Right ventricle myocardium inferior (tissue), 1 donor: ENCODE data around the gene CFAP99. TPM values are rescaled to one million over a fixed set of nuclear protein-coding genes. Genes with fewer than 3 reads are reported as not detected.
A peak's percentile ranks its signal among the peaks of the same experiment; 100 is the strongest.
"Not testable (repeated sequence)": the region's sequence is repeated elsewhere in the genome, so short reads cannot be mapped to it uniquely, and the experiment has no call there.

ENCODE experiments used
- ATAC-seq: fragments of 200-7000 bp; cut with Tn5 transposase; one replicate; pipeline ENCODE4 v1.9.1; 2020; ENCODE audit warnings: mild to moderate bottlenecking, moderate library complexity
- DNase-seq: peaks from one replicate; pipeline ENCODE4 v3.0.0; 2021; ENCODE audit errors: missing footprints
- intact Hi-C: fragments of 100-400 bp; cut with DNase I; formaldehyde crosslinking; loops from one replicate; pipeline ENCODE4 v1.11.0; 2022
- long read RNA-seq: library from polyadenylated mRNA; unstranded; transcript quantifications from one replicate; pipeline ENCODE4 v2.0.0, GENCODE V29; 2021
- total RNA-seq: library from RNA; stranded (reverse); fragmentation: NEBNext Ultra II Directional; extraction: Animal tissue kit (Norgen Biotek cat#: 25700); gene quantifications from one replicate; pipeline ENCODE4 v1.2.1, GENCODE V29; 2021
- donor health status: DM: no; HTN: yes; CAD: no; lungs with severe emphysema.

The CFAP99 gene
- not detected for total RNA-seq
- long read RNA-seq: 0 reads

DNA sequence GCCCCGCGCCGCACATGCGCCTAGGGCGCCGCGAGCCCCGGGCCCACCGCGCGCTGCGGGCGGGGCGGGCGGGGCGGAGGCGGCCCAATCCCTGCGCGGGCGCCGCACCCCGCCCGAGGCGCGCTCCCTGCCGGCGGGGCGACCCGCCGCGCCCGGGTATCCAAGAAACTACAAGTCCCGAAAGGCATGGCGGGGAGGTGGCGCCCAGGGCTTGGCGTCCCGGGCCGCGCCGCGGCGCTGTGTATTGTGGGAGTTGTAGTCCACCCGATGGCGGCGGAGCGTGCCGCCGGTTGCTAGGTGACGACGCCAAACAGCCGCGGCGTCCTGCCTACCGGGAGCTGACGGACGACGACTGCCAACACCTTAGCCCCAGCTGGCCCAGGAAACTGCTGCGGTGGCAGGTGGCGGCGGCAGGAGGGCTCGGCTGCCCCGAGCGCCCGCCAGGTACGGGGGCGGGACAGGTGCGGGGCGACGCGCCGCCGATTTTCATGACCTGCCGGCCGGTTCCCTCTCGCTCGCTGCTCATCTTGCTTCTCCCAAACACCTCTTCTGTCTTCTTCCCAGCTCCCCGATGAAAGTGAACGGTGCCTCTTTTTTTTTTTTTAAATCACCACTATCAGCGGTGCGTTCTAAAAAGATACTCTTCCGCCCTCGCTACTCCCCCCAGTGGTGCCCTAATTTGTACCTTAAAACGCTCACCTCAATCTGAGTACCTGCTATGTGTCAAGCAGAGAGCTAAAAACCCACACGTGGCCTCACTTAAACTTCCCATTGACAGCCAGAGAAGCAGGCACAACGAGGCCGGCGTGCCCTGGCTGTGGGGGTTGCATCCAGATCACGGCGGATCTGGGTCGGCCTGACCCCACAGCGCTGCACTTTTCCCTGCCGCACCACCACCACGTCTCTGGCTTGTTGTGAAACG, at the start of gene CFAP99:
Gene CFAP99, plus strand, starts transcription at position 306 of the 922 bp plus-strand sequence.
- peak; percentile 97 for ATAC-seq
- intact Hi-C loops: loop anchor here (1.0 to 5.0 kb wide), 4 partner anchors 50 to 543 kb away; partner anchors contain the start of genes GRK4, HAUS3, MXD4 and NOP14
- DNase-seq: peak; percentile 99

DNA sequence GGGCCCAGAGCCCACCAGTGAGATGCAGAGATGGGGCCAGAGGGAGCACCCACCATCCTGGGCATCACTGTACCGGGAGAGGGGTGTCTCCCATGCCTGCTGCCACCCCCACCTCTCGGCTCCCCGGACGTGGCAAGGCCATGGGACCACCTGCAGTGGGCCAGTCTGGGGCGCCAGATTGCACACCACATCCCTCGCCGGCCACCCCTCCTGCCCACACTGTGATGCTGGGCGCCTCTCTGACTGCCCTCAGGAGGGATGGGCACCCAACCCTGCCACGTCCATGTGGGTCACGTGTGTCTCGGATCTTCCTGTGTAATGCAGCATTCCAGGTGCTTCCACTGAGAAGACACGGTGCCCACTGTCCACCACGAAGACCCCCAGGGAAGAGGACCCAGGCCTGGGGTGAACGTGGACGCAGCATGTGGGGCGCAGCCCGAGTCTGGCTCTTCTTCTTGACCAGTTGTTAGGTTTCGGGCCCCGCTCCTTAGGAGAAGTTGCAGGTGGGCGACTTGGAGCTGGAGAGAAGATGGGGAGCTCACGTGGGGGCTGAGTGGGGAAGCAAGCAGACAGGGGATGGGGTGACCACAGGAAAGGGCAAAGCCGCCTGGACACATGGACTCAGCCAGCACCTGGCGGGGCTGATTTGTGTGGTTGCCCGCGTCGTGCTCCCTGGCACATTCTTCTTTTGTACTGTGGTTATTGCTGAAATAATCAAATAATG, 48.0 kb upstream of the CFAP99 start:
- intact Hi-C loops: no loop called here
- DNase-seq: no peak
- ATAC-seq: no peak

DNA sequence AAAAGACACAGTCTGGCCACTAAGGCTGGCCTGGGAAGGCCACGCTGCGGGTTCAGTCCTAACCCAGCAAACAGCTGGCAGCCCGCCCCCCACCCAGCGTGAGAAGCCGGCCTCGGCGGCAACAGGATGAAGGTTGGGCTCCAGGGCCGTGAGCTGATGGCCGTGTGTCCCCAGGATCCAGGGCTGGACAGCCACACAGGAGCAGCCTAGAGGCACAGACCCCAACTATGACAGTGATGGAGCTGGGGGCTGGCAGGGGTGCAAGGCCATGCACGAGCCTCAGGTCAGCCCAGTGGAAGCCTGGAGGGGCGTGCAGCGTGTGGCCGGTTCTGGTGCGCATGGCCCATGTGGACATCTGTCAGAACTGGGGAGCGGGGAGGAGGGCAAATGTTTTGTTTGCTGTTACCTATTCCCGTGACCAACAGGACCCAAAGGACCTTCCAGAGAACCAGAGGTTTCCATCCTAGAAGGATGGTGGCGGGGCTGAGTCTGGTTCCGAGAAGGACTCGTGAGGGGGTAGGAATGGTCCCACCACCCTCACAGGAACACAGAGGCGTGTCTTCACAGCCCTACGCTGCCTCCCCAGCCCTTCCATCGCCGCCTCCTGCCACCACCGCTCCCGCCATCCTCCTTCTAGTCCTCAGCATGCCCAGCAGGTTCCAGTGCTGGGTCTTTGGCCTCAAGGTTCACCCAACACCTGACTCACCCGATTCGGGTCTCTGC, 46.8 kb upstream of the CFAP99 start:
- intact Hi-C loops: no loop called here
- no peak for ATAC-seq

DNA sequence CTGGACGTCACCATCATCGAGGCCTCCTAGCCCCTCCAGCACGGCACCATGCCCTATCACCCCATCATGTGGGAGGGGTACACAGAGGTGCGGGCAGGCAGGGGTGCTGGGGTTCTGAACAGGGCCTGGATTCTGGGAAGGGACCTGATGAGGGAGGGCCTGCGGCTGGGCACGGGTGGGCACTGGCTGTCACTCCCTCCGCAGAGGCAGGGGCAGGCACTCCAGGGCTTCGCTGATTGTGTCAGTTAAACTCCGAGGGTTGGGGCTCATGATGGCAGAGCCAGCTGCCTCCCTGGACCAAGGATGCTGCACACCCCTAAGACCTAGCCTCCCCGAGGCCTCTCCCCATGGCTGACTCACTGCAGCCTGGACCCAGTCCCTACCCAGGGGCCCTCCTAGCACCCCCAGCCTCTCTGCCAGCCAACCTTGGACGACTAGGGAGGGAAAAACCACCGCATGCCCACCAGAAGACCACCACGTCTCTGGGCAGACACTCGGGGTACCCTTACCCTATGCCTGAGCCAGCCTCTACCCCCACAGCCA, 46.2 kb upstream of the CFAP99 start:
- DNase-seq (no peak), ATAC-seq (no peak)
- intact Hi-C loops: no loop called here

More for the DNA sequence above, 46.8 kb upstream of the CFAP99 start:
- DNase-seq: no peak

DNA sequence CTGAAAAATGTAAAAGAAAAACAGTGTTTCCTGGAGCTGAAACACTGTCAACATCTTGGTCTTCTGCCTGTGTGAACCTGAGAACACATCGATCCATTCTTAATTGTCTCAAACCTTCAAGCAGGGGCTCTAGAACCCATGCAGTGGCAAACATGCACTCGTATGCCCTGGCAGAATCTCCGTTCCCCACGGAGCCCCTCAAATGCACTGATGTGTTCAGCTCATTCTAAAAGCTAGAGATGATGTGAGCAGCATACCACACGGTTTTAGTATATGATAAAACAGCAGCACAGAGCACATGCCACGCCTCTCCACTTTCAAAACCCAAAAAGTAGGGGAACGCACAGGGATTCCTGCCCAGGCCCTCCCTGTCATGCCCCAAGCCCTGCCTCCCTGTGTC, 45.2 kb upstream of the CFAP99 start:
- intact Hi-C loops: no loop called here
- ATAC-seq: no peak
- no peak for DNase-seq

DNA sequence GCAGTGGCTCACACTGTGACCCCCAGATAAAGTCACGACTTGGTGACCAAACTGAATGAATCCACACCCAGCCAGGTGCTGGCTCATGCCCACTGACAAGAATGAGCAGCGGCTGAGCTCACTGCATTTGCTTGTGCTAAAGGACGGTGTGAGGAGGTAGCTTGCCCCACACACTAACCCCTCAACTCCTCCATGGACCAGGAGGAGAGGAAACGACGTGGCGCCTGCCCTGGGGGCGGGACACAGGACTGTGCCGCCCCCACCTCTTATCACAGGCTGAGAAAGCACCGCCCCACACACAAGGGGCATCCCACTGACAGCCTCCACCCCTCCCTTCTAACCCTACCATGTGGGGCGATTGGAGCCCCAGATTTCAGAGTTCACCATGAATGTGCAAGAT, 43.3 kb upstream of the CFAP99 start:
- DNase-seq (no peak), ATAC-seq (no peak)
- intact Hi-C loops: no loop called here

DNA sequence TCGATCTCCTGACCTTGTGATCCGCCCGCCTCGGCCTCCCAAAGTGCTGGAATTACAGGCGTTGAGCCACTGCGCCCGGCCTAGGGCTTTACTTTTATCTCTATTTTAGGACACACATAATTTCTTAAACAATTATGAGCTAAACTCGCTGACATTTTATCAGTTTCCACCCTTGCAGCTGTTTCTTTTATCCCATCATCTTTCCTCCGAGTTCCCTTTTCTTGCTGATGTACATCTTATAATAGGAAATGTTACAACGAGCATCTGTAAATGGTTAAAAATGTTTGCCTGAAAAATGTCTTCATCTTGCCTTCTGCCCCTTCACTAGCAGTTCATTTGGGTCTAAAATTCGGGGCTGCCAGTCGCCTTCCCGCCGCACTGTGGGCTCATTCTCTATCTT, 41.5 kb upstream of the CFAP99 start:
- intact Hi-C loops: no loop called here
- DNase-seq: no peak
- no peak for ATAC-seq

DNA sequence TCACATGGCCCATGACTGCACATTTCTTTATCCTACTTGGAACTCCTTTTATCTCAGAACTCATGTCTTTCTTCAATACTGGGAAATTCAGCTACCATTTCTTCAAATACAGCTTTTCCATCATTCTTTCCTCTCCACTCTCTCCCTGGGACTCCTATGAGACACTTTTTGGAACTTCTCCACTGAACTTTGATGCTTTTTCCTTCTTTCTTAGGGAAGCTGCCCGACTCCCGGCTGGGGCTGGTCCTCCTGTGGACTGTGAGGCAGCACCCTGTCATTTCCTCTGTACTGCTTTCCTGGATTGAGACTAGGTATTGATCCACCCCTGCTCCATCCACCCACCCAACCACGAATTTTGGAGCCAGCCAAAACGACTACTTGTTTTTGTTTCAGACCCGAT, 40.4 kb upstream of the CFAP99 start:
- intact Hi-C loops: no loop called here
- ATAC-seq (no peak), DNase-seq (no peak)

DNA sequence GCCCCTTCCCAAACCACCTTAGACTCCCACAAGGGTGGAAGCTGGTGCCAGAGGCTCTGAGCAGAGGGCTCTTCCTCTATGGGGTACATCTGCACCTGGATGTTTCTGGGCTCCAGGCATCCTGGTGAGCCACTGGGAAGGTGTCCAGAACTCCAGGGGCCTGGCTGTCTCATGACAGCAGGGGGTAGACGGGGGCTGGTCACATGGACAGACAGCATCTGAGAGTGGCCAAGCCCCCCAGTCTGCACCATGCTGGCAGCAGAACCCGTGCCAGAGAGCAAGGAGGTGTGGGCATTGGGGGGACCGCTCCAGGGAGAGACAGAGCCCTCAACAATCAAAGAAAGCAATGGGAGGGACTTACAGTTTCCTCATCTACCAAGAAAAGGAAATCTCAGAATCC, 39.9 kb upstream of the CFAP99 start:
- intact Hi-C loops: no loop called here
- DNase-seq (no peak), ATAC-seq (no peak)

DNA sequence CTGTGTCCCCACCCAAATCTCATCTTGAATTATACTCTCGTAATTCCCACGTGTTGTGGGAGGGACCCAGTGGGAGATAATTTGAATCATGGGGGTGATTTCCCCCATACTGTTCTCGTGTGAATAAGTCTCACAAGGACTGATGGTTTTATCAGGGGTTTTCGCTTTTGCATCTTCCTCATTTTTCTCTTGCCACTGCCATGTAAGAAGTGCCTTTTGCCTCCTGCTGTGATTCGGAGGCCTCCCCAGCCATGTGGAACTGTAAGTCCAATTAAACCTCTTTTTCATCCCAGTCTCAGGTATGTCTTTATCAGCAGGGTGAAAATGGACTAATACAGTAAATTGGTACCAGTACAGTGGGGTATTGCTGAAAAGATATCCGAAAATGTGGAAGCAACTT, 38.2 kb upstream of the CFAP99 start:
- intact Hi-C loops, DNase-seq, ATAC-seq: not testable (repeated sequence)

DNA sequence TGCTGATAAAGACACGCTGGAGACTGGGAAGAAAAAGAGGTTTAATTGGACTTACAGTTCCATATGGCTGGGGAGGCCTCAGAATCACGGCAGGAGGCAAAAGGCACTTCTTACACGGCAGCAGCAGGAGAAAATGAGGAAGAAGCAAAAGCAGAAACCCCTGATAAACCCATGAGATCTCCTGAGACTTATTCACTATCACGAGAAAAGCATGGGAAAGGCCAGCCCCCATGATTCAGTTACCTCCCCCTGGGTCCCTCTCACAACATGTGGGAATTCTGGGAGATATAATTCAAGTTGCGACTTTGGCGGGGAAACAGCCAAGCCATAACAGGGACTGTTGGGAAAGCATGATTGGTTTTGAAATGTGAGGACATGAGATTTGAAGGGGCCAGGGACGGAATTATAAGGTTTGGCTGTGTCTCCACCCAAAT, 36.0 kb upstream of the CFAP99 start:
- DNase-seq, ATAC-seq, intact Hi-C loops: not testable (repeated sequence)

DNA sequence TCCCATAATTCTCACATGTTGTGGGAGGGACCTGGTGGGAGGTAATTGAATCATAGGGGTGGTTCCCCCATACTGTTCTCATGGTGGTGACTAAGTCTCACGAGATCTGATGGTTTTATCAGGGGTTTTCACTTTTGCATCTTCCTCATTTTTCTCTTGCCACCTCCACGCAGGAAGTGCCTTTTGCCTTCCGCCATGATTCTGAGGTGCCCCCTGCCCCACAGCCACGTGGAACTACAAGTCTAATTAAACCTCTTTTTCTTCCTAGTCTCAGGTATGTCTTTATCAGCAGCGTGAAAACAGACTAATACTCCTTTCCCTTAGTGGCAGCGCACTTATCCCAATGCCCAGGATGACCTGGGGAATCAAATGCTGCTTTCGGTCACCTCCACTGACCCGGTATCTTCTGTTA, 35.5 kb upstream of the CFAP99 start:
- ATAC-seq, intact Hi-C loops, DNase-seq: not testable (repeated sequence)

DNA sequence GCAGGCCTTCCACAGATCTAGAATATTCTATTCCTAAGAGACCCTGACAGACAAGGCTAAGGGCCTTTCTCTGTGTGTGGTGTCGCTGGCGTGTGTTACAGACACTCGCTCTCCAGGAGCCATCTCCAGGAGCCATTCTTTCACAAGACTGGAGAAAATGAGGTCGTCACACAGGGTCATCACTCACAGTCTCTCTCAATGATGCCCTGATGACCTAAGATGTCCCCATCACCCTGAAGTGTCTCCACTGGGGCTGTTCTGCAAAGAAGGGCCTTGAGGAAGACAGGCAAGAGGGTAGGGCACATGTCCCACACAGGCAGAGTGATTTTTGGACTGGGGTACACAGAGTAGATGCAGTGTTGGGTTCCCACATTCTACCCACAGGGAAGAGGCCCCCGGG, 35.0 kb upstream of the CFAP99 start:
- intact Hi-C loops: no loop called here
- ATAC-seq: no peak
- DNase-seq: no peak

DNA sequence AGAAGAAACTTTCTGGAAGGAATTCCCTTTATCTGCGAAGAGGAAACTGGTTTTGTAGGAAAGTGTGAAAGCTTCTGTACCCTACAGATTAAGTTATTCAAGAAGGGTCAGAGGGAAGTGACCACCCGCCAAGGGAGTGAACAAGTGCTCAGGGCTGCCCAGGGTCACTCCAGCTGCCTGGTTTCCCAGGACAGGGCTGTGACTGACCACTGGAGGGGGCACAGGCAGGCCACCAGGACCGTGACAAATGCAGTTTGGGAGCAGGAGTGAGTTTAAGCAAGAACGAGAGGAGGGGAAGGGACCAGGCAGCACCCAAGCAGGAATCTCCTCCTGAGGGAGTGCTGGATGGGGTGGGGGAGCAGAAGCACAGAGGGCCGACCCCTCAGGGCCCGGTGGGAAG, 34.5 kb upstream of the CFAP99 start:
- intact Hi-C loops: no loop called here
- DNase-seq: no peak

DNA sequence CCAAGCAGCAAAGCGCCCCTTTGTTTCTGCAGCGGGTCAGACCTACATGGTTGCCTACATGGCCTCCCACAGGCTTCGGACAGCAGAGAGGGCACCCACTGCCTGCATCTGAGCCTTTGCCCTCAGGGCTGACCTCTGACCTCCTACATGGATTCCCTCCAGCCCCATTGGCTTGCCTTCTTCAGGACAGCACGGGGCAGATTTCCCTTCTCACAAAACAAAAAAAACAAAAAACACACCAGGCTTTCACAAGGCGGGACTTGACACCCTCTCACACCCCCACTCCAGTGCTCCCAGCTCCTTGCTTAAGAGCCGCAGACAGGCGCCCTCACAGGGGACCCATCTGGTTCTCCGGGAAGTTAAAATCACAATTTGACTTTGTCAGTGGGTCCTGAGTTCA, 33.2 kb upstream of the CFAP99 start:
- ATAC-seq (no peak), DNase-seq (no peak)
- intact Hi-C loops: no loop called here

More for the DNA sequence above, 34.5 kb upstream of the CFAP99 start:
- ATAC-seq: no peak

DNA sequence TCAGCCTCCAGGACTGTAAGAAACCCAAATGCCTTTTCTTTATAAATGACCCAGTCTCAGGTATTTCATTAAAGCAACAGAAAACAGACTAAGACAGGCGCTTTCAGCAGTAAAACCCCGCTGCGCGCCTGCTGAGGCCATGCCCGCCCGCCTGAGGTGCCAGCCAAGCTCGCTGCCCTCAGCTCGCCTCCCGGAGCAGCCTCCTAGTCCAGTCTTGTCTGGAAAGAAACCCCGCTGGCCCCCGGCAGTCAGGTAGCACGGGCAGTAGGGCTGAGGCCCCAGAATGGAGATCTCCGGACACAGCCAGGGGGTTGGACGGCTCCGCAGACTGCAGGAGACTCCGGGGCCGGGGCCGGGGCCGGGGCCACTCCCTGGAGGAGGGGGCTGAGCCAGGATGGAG, 32.0 kb upstream of the CFAP99 start:
- DNase-seq (no peak), ATAC-seq (no peak)
- intact Hi-C loops: no loop called here

DNA sequence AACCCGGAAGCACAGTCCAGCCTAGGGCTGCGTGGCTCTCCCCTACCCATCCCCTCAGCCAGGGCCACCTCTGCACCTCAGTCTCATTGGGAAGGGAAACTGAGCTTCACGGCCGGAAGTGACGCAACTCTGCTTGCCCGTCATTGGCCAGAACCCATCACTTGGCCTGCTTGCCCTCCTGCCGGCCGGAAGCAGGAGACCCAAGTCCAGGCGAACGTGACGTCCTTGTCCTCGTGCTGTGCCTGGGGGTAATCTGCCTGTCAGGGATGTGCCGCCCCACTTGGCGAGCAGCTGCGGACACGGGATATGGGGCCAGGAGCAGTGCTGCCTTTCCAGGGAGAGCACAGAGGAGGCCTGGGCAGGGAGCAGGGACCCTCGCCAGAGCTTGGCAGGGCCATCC, 31.5 kb upstream of the CFAP99 start:
- no peak for ATAC-seq
- no peak for DNase-seq
- intact Hi-C loops: no loop called here

DNA sequence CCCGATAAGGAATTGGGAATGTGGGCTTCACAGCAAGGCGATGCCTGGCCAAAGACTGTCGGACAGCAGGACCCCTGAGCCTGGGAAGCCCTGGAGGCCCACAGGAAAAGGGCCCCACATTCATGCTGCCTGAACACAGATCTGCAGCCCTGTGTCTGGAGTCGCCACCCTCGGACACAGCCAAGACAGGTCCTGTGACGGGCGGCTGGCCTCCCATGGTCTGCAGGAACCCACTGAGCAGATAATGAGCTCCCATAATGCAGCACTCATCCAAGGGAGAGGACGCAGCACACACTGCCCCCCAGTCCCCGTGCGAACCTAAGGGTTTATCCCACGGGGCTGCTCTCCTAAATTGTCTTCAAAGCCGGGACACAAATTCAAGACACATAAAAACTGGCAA, 30.9 kb upstream of the CFAP99 start:
- ATAC-seq: no peak
- no peak for DNase-seq

More for the DNA sequence above, 30.9 kb upstream of the CFAP99 start:
- intact Hi-C loops: no loop called here
